GM19455 (cell line): ENCODE results near the gene OR5M8.

Source experiments
- ATAC-seq: cut with Tn5 transposase; IDR thresholded peaks from one replicate; pipeline ENCODE4 v1.9.1; 2021; ENCODE audit not compliant: unreplicated experiment

OR5M8 gene

DNA sequence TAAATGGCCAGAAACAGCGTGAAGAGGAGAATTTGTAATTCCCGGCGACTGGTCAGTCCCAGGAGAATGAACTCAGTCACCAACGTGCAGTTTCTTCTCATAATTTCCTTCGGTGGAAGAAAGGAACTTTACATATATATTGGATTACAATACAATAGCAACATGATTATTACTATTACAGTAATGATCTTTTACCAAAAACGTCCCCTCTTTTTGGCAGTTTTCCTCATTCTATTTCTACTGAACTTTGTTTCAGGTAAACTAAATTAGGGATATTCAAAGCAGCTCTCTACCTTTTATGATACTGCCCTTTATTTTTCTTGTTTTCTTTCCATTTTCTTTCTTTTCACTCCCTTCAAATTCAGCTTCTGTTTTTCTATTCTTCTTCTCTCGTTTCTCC, at the start of gene OR5M8:
OR5M8 (minus strand) TSS at position 101 of the 400 bp plus-strand sequence; CDS start at position 101, 0 bp downstream.
- no peak for ATAC-seq

GRCh38 chr11:56533054-56533740, 42.0 kb upstream of the OR5M8 start:
- ATAC-seq, result no peak

DNA sequence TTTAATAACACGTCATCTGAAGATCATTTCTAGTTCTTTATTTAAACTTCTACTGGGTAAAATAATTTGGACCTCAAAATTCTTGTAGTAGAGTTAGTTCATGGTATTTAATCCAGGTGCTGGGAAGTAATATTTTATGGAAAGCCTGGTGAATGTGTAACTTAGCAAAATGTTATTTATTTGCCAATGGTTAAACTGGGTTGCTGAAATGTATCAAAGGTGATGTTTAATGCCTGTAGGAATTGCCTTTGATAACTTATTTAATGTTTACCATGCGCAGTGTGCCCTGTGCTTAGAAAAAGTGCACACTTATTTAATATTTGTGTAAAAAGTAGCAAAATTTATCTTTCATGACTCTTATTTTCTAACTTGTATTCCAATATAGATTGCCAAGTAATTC, 40.7 kb upstream of the OR5M8 start:
- ATAC-seq, result no peak

DNA sequence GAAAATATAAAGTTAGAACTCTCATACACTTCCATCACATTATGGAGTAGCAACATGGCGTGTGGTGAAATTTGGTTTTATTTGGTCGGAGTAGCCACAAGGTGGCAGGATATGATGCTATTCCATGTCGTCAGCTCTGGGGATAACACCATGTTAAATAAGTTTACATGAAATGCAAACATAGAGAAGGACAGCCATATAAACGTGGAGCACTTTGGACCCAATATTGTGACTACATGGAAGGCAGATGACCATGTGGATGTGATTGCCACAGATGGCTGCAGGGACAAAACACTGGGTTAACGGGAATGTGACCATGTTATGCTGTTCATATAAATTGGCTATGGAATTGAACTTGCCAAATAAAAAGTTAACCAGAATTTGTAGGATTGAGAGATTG, 30.8 kb upstream of the OR5M8 start:
- no peak for ATAC-seq

DNA sequence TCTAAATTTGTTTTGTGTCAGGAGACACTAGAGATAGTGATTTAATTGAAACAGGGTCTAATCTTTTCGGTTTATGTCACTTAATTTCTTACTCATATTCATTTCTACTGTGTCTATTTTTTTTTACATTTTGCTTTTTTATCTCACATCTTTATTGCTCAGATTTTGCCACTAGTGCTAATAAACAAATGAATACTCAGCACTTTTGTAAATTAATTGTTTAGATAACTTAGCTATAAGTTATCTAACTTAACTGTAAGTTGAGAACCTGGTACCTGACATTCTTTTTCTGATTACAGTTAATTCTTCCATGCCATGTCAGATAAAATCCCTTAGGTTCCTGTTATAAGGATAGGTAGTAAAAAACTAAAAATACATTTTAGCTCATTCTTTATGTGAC, 22.1 kb upstream of the OR5M8 start:
- ATAC-seq, result no peak

DNA sequence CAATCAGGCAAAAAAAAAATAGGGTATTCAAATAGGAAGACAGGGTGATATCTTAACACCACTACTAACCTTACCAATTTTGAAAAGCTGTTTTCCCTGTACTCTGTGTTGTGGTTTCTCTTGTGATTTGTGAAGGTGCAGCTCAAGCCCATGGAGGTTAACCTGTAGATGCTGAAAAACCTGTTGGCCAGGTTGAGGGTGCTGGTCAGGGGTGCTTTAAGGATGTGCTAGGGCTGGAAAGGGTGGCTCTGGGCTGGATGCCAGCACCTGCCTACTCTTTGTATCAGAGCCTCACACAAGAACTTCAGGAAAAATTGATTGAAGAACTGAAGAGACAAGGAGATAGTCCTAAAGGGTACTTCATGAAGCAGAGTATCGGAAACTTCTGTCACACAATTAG, 18.3 kb upstream of the OR5M8 start:
- no peak for ATAC-seq

DNA sequence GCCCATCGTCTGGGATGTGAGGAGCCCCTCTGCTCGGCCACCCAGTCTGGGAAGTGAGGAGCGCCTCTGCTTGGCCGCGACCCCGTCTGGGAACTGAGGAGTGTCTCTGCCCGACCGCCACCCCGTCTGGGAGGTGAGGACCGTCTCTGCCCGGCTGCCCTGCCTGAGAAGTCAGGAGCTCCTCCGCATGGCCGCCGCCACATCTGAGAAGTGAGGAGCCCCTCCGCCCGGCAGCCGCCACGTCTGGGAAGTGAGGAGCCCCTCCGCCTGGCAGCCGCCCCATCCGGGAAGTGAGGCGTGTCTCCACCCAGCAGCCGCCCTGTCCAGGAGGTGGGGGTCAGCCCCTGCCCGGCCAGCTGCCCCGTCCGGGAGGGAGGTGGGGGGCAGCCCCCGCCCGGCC, 5.8 kb upstream of the OR5M8 start:
- no peak for ATAC-seq

- ATAC-seq, result no peak
Measured at GRCh38 chr11:56495117-56495516, 3.9 kb upstream of the OR5M8 start.

DNA sequence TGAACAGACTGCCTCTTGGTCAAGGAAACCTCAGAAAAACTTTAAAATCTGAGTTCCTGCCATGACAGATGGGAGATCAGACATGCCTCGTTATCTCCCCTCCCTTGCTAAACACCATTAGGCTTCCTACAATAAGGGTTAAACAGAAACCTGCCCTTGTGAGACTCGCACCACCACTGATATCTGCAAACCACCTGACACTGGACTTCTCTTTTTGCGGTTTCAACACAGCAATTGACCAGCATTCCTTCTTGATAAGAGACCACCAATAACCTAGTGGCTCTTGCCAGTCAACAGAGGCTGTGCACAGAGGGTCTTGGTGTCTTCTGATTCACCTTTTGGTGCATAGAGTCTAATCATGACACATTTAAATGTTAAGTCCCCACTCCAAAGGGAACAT, 4.4 kb downstream of the OR5M8 start:
- no peak for ATAC-seq

DNA sequence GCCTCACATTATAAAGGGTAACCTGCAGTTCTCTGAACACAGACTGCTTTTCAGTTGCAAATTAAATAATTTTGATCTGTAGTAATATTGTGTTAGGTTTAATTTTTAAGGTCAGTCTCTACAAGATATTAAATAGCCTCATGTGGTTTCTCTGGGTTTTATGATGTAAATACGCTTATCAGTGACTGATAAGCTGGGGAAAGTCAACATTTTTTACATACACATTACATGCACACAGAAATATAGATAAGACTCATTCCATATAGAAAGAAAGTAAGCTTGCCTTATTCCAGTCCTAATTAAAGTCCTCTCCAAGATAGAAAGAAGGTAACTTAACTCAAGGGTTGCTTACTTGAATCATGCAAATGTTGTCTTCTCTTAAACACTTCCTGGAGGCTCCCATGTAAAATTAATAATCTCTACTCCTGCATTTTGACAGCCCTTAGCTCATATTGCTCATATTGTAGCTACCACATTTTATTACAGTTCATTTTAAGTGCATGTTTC, 16.4 kb downstream of the OR5M8 start:
- no peak for ATAC-seq

DNA sequence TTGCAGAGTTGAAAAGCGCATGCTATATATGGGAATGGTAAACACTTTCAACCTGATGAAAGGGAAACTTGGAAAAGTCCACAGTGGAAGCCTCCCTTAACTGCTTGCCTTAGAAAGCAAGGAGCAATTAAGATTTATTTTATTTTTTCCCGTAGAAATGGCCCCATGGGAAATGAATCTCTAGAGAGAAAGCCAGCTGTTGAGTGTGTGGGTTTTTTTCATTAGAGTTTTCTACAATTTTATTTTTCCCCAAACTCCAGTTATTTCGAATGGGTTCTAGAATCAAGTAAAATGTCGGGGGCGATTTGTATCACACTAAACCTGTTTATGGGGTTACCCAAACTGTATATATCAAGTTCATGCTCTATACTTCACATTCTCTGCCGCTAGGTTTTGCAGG, 17.9 kb downstream of the OR5M8 start, which contains the start of gene OR5M3:
OR5M3 (minus strand) TSS at position 101 of the 400 bp plus-strand sequence. CDS start 2,855 bp downstream, outside the sequence.
- ATAC-seq, result no peak

DNA sequence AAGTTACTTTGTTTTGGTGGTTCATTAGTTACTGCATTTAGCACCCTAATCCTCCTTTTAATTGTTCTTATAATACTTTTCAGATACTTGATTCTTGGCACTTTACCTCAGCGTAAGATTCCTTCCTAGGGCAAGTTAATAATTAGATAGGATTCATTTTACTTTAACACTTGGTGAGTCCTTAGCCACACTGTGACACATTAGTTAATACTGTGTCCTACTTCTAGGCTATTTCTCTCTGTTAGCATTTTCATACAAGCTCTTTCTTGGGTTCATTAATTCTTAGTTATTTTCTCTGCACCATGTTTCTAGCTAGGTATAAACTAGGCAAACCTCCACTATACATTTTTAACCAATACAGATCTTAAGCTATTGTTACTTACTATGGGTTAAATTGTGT, 34.1 kb downstream of the OR5M8 start:
- ATAC-seq, result no peak

- no peak for ATAC-seq
Measured at GRCh38 chr11:56453521-56453920, 37.6 kb downstream of the OR5M8 start.
